CD4-positive, alpha-beta T cell treated with Interleukin-6 for 4 hours (primary cell): ENCODE measurements around the gene IARS2.
"Not testable (repeated sequence)": the region's sequence is repeated elsewhere in the genome, so short reads cannot be mapped to it uniquely, and the experiment has no call there.

ENCODE experiments used
- DNase-seq: peaks from one replicate; pipeline ENCODE4 v3.0.0-alpha.2; 2020; ENCODE audit warnings: mixed read lengths

The IARS2 gene

GRCh38 chr1:220113136-220113695 lies 19.3 kb downstream of the IARS2 start:
- DNase-seq: peak; percentile 32

- no peak for DNase-seq
Observed at GRCh38 chr1:220119043-220119512, 25.1 kb downstream of the IARS2 start.

GRCh38 chr1:220121791-220122530 lies 28.0 kb downstream of the IARS2 start:
- no peak for DNase-seq

GRCh38 chr1:220123066-220123465 lies 29.1 kb downstream of the IARS2 start:
- no peak for DNase-seq

GRCh38 chr1:220123889-220124288 lies 30.0 kb downstream of the IARS2 start:
- peak; percentile 6 for DNase-seq

GRCh38 chr1:220124542-220124941 lies 30.6 kb downstream of the IARS2 start:
- no peak for DNase-seq

- no peak for DNase-seq
Observed at GRCh38 chr1:220127076-220127475, 33.1 kb downstream of the IARS2 start.

GRCh38 chr1:220129479-220130210 lies 35.7 kb downstream of the IARS2 start:
- no peak for DNase-seq

- DNase-seq: no peak
Observed at GRCh38 chr1:220135755-220136154, 41.8 kb downstream of the IARS2 start.

GRCh38 chr1:220137019-220137786 lies 43.3 kb downstream of the IARS2 start:
- no peak for DNase-seq

GRCh38 chr1:220139966-220140365 lies 46.0 kb downstream of the IARS2 start:
- DNase-seq: no peak

GRCh38 chr1:220144051-220144450 lies 50.1 kb downstream of the IARS2 start:
- DNase-seq: no peak

GRCh38 chr1:220149742-220150141 lies 55.8 kb downstream of the IARS2 start:
- no peak for DNase-seq

GRCh38 chr1:220151454-220151853 lies 57.5 kb downstream of the IARS2 start:
- DNase-seq: no peak

GRCh38 chr1:220153147-220153546 lies 59.2 kb downstream of the IARS2 start:
- DNase-seq: no peak

- no peak for DNase-seq
Observed at GRCh38 chr1:220156620-220157146, 62.8 kb downstream of the IARS2 start.

GRCh38 chr1:220157738-220158137 lies 63.8 kb downstream of the IARS2 start:
- no peak for DNase-seq

- not testable (repeated sequence) for DNase-seq
Observed at GRCh38 chr1:220158530-220158929, 64.6 kb downstream of the IARS2 start.

GRCh38 chr1:220159041-220159440 lies 65.1 kb downstream of the IARS2 start:
- no peak for DNase-seq

GRCh38 chr1:220160027-220160426 lies 66.1 kb downstream of the IARS2 start:
- DNase-seq: no peak

GRCh38 chr1:220164116-220164515 lies 70.2 kb downstream of the IARS2 start:
- DNase-seq: no peak

- no peak for DNase-seq
Observed at GRCh38 chr1:220164517-220164916, 70.6 kb downstream of the IARS2 start.

- no peak for DNase-seq
Observed at GRCh38 chr1:220166853-220167252, 72.9 kb downstream of the IARS2 start.
